Endothelial cell of umbilical vein (primary cell): ENCODE data around the gene TSC22D3. TPM values are rescaled to one million over a fixed set of nuclear protein-coding genes. Genes with fewer than 3 reads are reported as not detected.

Experiments
- BruUV-seq: library from RNA; stranded (reverse); fragments of 400-500 nt; replicated peaks from 2 replicates; lab custom pipeline; 2021; lab: Mats Ljungman, UMichigan
- CTCF ChIA-PET: fragments of 300-600, 350-600 bp; sonication (Branson Sonifier 250); formaldehyde crosslinking; loops from one replicate; lab custom pipeline; 2021; ENCODE audit warnings: antibody characterized with exemption, inconsistent platforms; lab: Charles Lee
- POLR2A ChIA-PET: fragments of 300-600, 350-600 bp; sonication (Branson Sonifier 250); formaldehyde crosslinking; loops from one replicate; lab custom pipeline; 2021; ENCODE audit warnings: antibody characterized with exemption, inconsistent platforms; lab: Charles Lee
- DNase-seq: peaks from one replicate; pipeline ENCODE4 v3.0.0-alpha.2; 2011; ENCODE audit warnings: low read depth, low spot score
- FAIRE-seq: peaks from 2 replicates; lab custom pipeline; 2011; peaks lifted over from hg19 to GRCh38; lab: Jason Lieb, UNC
- H2AFZ ChIP-seq: 2 replicates; pipeline ENCODE4 v1.6.0; 2012; ENCODE audit warnings: low read depth, low read length, control low read depth, inconsistent platforms
- H3K27ac ChIP-seq: 2 replicates; pipeline ENCODE4 v1.5.1; 2011; ENCODE audit warnings: low read depth, mild to moderate bottlenecking, control low read depth, low read length, moderate library complexity; ENCODE audit not compliant: insufficient read depth
- H3K27me3 ChIP-seq, 2 experiments: 2 replicates each; pipeline versions ENCODE4 v1.6.0 to v1.6.1; 2011; ENCODE audit warnings: low read length in 2 of 2, mixed read lengths in 1 of 2; ENCODE audit not compliant: control insufficient read depth in 2 of 2, insufficient read depth in 2 of 2
- H3K36me3 ChIP-seq, 2 experiments: 2 replicates in 1 of 2; 3 replicates in 1 of 2; pipeline ENCODE4 v1.5.1; 2011; ENCODE audit warnings: low read length in 2 of 2, mild to moderate bottlenecking in 1 of 2, moderate library complexity in 1 of 2; ENCODE audit not compliant: control insufficient read depth in 2 of 2, insufficient read depth in 2 of 2; ENCODE audit errors: extremely low read depth in 1 of 2
- H3K4me1 ChIP-seq: 3 replicates; pipeline ENCODE4 v1.5.1; 2011; ENCODE audit warnings: mild to moderate bottlenecking, low read length; ENCODE audit not compliant: control insufficient read depth, insufficient read depth; ENCODE audit errors: extremely low read depth
- H3K4me2 ChIP-seq: 2 replicates; pipeline ENCODE4 v1.6.1; 2011; ENCODE audit warnings: low read length, control low read depth, mixed read lengths; ENCODE audit not compliant: insufficient read depth
- H3K4me3 ChIP-seq, 3 experiments: fragments of 200-600 bp in 1 of 3; sonication (generic), shearing (Covaris generic) in 1 of 3; replicated peaks in 1 of 3; 2 replicates each; pipeline ENCODE4 v1.5.1; 2011 to 2016; ENCODE audit warnings: control low read depth in 3 of 3, low read length in 3 of 3, mild to moderate bottlenecking in 2 of 3, inconsistent platforms in 1 of 3, low read depth in 1 of 3, moderate library complexity in 1 of 3; ENCODE audit not compliant: insufficient read depth in 1 of 3
- H3K79me2 ChIP-seq: 2 replicates; pipeline ENCODE4 v1.6.0; 2012; ENCODE audit warnings: low read length, inconsistent platforms; ENCODE audit not compliant: control insufficient read depth, insufficient read depth
- H3K9ac ChIP-seq: replicated peaks from 2 replicates; pipeline ENCODE3; 2011; ENCODE audit warnings: low read length, control low read depth; ENCODE audit not compliant: insufficient read depth; ENCODE audit errors: extremely low read depth
- H3K9me1 ChIP-seq: replicated peaks from 3 replicates; pipeline ENCODE4 v1.6.0; 2011; ENCODE audit warnings: mild to moderate bottlenecking, low read length; ENCODE audit not compliant: control insufficient read depth, insufficient read depth; ENCODE audit errors: extremely low read depth
- H3K9me3 ChIP-seq: replicated peaks from 2 replicates; pipeline ENCODE4 v1.5.1; 2012; ENCODE audit warnings: low read length, inconsistent platforms; ENCODE audit not compliant: control insufficient read depth, insufficient read depth
- H4K20me1 ChIP-seq: replicated peaks from 2 replicates; pipeline ENCODE3; 2011; ENCODE audit warnings: mild to moderate bottlenecking, low read length; ENCODE audit not compliant: control insufficient read depth, insufficient read depth; ENCODE audit errors: extremely low read depth
- EZH2 ChIP-seq: IDR thresholded peaks from 2 replicates; pipeline ENCODE4 v1.6.1; 2012; ENCODE audit warnings: borderline replicate concordance, low read depth, mild to moderate bottlenecking, moderate library complexity, low read length, inconsistent platforms; ENCODE audit not compliant: severe bottlenecking
- FOS ChIP-seq: IDR thresholded peaks from 2 replicates; pipeline ENCODE4 v1.6.1; 2011; ENCODE audit warnings: mild to moderate bottlenecking, low read length, moderate library complexity, borderline replicate concordance; ENCODE audit not compliant: insufficient read depth
- GATA2 ChIP-seq: IDR thresholded peaks from 2 replicates; pipeline ENCODE4 v1.7.0; 2011; ENCODE audit warnings: low read depth, mild to moderate bottlenecking, moderate library complexity, mixed read lengths, low read length; ENCODE audit not compliant: insufficient read length, insufficient read depth
- JUN ChIP-seq: IDR thresholded peaks from 2 replicates; pipeline ENCODE4 v1.6.1; 2011; ENCODE audit warnings: borderline replicate concordance, low read depth; ENCODE audit not compliant: insufficient read length, insufficient read depth
- MYC ChIP-seq: IDR thresholded peaks from one replicate; pipeline ENCODE4 v1.6.1; 2011; ENCODE audit warnings: mild to moderate bottlenecking, low read depth, low read length
- POLR2A ChIP-seq: IDR thresholded peaks from 2 replicates; pipeline ENCODE4 v1.6.1; 2012; ENCODE audit warnings: low read depth, mild to moderate bottlenecking, control low read depth, low read length
- POLR2AphosphoS5 ChIP-seq: IDR thresholded peaks from 2 replicates; pipeline ENCODE4 v1.6.1; 2012; ENCODE audit warnings: low read depth, mild to moderate bottlenecking, control low read depth, low read length, moderate library complexity; ENCODE audit not compliant: insufficient read depth
- dilution Hi-C: fragments of 300-500 bp; cut with MboI; formaldehyde crosslinking; loops from one replicate; pipeline ENCODE4 v1.15.0; 2019; ENCODE audit warnings: low sequenced_read_pairs; ENCODE audit not compliant: extremely low pct_ligation_motif_present
- intact Hi-C: fragments of 100-400 bp; cut with micrococcal nuclease; formaldehyde crosslinking; loops from one replicate; pipeline ENCODE4 v1.10.0; 2022
- polyA plus RNA-seq, 4 experiments: library from polyadenylated mRNA; depleted of rRNA in 3 of 4; stranded (reverse) in 3 of 4; unstranded in 1 of 4; fragments of >200 nt; gene quantifications; 2 replicates each; pipeline versions ENCODE4 v1.2.1 to v1.2.3, GENCODE V29; 2011 to 2012; ENCODE audit warnings: missing spikeins in 1 of 4
- total RNA-seq: library from RNA; stranded (reverse); gene quantifications from 2 replicates; pipeline ENCODE4 v1.2.3, GENCODE V29; 2021
- TF ChIP-seq, protein P1 (sequence below): IDR thresholded peaks from 2 replicates; pipeline ENCODE4 v1.6.1; 2011; ENCODE audit not compliant: insufficient read depth, insufficient read length
- TF ChIP-seq, protein P2 (sequence below), 2 donors: IDR thresholded peaks; 1 replicate in 1 of 2; 2 replicates in 1 of 2; pipeline ENCODE4 v1.5.1; 2011; ENCODE audit warnings: low read length in 2 of 2, mild to moderate bottlenecking in 2 of 2, moderate library complexity in 2 of 2, control low read depth in 1 of 2, inconsistent platforms in 1 of 2, low read depth in 1 of 2; ENCODE audit not compliant: insufficient read depth in 1 of 2; ENCODE audit errors: extremely low read depth in 1 of 2

The TSC22D3 gene
- total and polyA plus RNA-seq, 2 donors (not counting 3 experiments of a cell fraction or from before 2014, with no cell fraction given) = 21.1 to 37.4 TPM

- TF ChIP-seq GATA2 (no peak), MYC (no peak), POLR2AphosphoS5 (no peak), FOS (no peak), EZH2 (no peak), JUN (no peak), POLR2A (no peak)
- TF ChIP-seq, protein P1, sequence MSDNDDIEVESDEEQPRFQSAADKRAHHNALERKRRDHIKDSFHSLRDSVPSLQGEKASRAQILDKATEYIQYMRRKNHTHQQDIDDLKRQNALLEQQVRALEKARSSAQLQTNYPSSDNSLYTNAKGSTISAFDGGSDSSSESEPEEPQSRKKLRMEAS = no peak
- TF ChIP-seq, protein P2, sequence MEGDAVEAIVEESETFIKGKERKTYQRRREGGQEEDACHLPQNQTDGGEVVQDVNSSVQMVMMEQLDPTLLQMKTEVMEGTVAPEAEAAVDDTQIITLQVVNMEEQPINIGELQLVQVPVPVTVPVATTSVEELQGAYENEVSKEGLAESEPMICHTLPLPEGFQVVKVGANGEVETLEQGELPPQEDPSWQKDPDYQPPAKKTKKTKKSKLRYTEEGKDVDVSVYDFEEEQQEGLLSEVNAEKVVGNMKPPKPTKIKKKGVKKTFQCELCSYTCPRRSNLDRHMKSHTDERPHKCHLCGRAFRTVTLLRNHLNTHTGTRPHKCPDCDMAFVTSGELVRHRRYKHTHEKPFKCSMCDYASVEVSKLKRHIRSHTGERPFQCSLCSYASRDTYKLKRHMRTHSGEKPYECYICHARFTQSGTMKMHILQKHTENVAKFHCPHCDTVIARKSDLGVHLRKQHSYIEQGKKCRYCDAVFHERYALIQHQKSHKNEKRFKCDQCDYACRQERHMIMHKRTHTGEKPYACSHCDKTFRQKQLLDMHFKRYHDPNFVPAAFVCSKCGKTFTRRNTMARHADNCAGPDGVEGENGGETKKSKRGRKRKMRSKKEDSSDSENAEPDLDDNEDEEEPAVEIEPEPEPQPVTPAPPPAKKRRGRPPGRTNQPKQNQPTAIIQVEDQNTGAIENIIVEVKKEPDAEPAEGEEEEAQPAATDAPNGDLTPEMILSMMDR (IDR thresholded peaks at IDR 0.05; ENCODE audit: extremely low read depth in 1 of 2, insufficient read depth in 1 of 2, low read depth in 1 of 2, low read length in 2 of 2) = no peak
- no peak overlapping the region for H3K4me3 ChIP-seq
- FAIRE-seq (no peak), DNase-seq (no peak)
- H3K79me2 ChIP-seq = no peaks in the 10 kb centered on the region
- no peak overlapping the region for H3K27ac ChIP-seq
- H3K27me3 ChIP-seq = no peaks in the 10 kb centered on the region
- H2AFZ ChIP-seq = no peak overlapping the region
- peaks cover 21% of the 10 kb centered on the region for H3K4me1 ChIP-seq
- H3K9me3 ChIP-seq = no peaks in the 10 kb centered on the region
- intact Hi-C loops (loop anchor here (5.0 kb wide), 2 partner anchors 44 to 56 kb away; partner anchors contain the start of genes NCBP2L and TSC22D3), dilution Hi-C loops (no loop called here)
- no peaks in the 10 kb centered on the region for H4K20me1 ChIP-seq
- H3K4me2 ChIP-seq = no peak overlapping the region
- ChIA-PET POLR2A (no interaction called here), CTCF (interaction anchor here (1.3 kb wide), 1 partner anchor 16 kb away, joined by 3 read pairs; no protein-coding TSS in a partner anchor)
- no peaks in the 10 kb centered on the region for H3K9me1 ChIP-seq
- H3K9ac ChIP-seq = no peak overlapping the region
- no peaks in the 10 kb centered on the region for H3K36me3 ChIP-seq
- BruUV-seq = no TSS peak
These were observed 41.9 kb downstream of the TSC22D3 start for GRCh38 chrX:107733686-107734085.
